HFFc6 (cell line): ENCODE measurements around the gene ABHD17C. TPM values are rescaled to one million over a fixed set of nuclear protein-coding genes. Genes with fewer than 3 reads are reported as not detected.

Experiments used
- DNase-seq: peaks from one replicate; pipeline ENCODE4 v3.0.0-alpha.2; 2018
- H3K27ac Mint-ChIP-seq: 2 replicates; pipeline ENCODE4 v1.8.0; 2020; ENCODE audit warnings: mild to moderate bottlenecking, mixed read lengths
- H3K27me3 Mint-ChIP-seq: 2 replicates; pipeline ENCODE4 v1.8.0; 2021; ENCODE audit warnings: mild to moderate bottlenecking, moderate library complexity, mixed read lengths; ENCODE audit not compliant: insufficient read depth
- H3K36me3 Mint-ChIP-seq: 2 replicates; pipeline ENCODE4 v1.8.0; 2021; ENCODE audit warnings: low read depth, mixed read lengths
- H3K4me1 Mint-ChIP-seq: 2 replicates; pipeline ENCODE4 v1.8.0; 2020; ENCODE audit warnings: low read depth, mixed read lengths
- H3K4me3 Mint-ChIP-seq: 2 replicates; pipeline ENCODE4 v1.8.0; 2020; ENCODE audit warnings: mild to moderate bottlenecking, moderate library complexity, mixed read lengths
- H3K9me3 Mint-ChIP-seq: 2 replicates; pipeline ENCODE4 v1.8.0; 2020; ENCODE audit warnings: mild to moderate bottlenecking, mixed read lengths
- total RNA-seq, 6 experiments: library from RNA; stranded (reverse); fragmentation: NEBNext Ultra II Directional; extraction: Animal tissue kit (Norgen Biotek cat#: 25700); gene quantifications; 2 replicates in 1 of 6; 3 replicates in 5 of 6; pipeline ENCODE4 v1.2.3, GENCODE V29; 2021
- TF ChIP-seq, protein P1 (sequence below): fragments of 200-600 bp; sonication (generic); IDR thresholded peaks from 2 replicates; pipeline ENCODE4 v1.5.0; 2021; ENCODE audit warnings: antibody characterized with exemption, mild to moderate bottlenecking

The ABHD17C gene
- total RNA-seq, 6 experiments from 2014 or later: 8.5 to 21.4 (median 15.9) TPM

DNA sequence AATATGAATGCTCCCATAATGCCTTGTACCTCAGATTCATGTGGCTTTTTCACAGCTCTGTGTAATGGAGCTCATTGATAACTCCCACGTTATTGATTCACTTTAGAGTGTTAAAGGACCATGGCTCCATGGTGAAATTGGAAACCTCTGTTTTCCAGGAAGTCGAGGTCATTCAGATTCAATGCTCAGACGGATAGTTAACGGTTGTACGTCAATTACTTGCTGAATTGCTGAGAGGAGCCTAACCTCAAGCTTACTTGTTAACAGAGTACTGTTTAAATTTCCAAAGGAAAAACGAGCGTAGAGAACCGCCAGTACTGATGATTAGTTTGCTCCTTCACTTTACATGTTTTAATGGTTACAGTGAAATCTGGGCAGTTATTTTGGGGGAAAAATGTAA, 11.1 kb downstream of the ABHD17C start:
- Mint-ChIP-seq H3K4me3 (no peak overlapping the region), H3K27me3 (peaks cover 2% of the 10 kb centered on the region; the same call in 1 of the 2 replicates), H3K27ac (no peak overlapping the region), H3K36me3 (peaks cover 6% of the 10 kb centered on the region; the same call in 1 of the 2 replicates), H3K4me1 (peaks cover 21% of the 10 kb centered on the region; the same call in 1 of the 2 replicates), H3K9me3 (no peaks in the 10 kb centered on the region)
- DNase-seq: no peak
- TF ChIP-seq, protein P1, sequence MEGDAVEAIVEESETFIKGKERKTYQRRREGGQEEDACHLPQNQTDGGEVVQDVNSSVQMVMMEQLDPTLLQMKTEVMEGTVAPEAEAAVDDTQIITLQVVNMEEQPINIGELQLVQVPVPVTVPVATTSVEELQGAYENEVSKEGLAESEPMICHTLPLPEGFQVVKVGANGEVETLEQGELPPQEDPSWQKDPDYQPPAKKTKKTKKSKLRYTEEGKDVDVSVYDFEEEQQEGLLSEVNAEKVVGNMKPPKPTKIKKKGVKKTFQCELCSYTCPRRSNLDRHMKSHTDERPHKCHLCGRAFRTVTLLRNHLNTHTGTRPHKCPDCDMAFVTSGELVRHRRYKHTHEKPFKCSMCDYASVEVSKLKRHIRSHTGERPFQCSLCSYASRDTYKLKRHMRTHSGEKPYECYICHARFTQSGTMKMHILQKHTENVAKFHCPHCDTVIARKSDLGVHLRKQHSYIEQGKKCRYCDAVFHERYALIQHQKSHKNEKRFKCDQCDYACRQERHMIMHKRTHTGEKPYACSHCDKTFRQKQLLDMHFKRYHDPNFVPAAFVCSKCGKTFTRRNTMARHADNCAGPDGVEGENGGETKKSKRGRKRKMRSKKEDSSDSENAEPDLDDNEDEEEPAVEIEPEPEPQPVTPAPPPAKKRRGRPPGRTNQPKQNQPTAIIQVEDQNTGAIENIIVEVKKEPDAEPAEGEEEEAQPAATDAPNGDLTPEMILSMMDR: no peak

DNA sequence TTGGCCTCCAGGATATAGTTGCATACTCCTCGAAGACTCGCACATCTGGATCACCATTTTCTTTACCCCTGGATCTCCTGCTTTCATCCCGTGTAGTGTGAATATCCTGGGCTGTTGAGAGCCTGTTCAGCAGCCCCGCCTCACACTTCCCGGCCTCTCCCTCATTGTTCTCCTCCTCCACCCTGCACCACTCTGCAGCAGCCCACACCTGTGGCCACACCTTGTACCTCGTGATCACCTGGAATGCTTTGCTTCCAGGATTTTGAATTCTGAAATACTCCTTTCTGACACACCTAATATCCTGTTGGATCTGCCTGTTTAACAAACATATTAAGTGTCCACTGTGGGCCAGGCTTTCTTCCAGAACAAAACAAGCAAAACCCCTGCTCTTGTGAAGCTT, 14.4 kb downstream of the ABHD17C start:
- H3K4me1 Mint-ChIP-seq: peaks cover 20% of the 10 kb centered on the region; the same call in 1 of the 2 replicates
- no peak overlapping the region for H3K27ac Mint-ChIP-seq
- H3K27me3 Mint-ChIP-seq: peaks cover 2% of the 10 kb centered on the region; the same call in 1 of the 2 replicates
- H3K36me3 Mint-ChIP-seq: peaks cover 6% of the 10 kb centered on the region; the same call in 1 of the 2 replicates
- DNase-seq: no peak
- TF ChIP-seq, protein P1: no peak
- no peaks in the 10 kb centered on the region for H3K9me3 Mint-ChIP-seq
- no peak overlapping the region for H3K4me3 Mint-ChIP-seq

DNA sequence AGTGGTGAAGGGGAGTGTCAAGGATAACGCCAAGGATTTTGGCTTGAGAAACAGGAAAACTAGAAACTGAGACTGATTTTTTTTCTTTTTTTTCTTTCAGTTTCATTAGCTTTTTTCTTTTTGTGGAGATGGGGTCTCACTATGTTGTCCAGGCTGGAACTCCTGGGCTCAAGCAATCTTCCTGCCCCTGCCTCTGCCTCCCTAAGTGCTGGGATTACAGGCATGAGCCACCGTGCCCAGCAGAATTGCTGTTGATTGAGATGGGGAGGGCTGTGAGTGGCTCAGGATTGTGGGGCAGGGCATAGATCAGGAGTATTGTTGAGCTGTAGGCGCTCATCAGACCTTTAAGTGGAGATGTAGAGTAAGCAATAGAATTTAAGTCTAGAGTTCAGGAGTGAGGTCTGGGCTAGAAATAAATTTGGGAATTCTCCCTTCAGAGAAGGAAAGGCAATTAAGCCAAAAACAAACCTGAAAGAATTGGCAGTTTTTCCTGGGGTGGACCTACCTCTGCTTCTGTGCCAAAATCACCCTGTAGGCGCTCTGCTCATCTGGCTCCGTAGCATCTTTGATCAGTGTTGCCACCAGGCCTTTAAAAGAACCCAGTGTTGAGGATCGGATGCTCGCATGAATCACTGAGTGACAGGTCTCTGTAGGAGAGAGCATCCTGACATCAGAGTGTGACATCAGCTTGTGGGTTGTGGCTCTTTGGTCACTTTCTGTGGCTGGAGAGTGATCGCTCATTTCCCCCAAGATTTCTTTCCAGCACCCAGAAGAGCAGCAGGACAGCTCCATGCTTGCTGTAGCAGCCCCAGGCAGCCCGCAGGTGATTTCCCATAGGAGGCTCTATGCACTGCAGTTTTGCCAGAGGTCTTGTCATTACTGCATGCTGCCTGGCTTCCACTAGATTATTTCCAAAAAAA, 15.8 kb downstream of the ABHD17C start:
- no peak overlapping the region for H3K4me3 Mint-ChIP-seq
- no peaks in the 10 kb centered on the region for H3K9me3 Mint-ChIP-seq
- H3K36me3 Mint-ChIP-seq: no peaks in the 10 kb centered on the region
- DNase-seq: peak; percentile 18
- TF ChIP-seq, protein P1: no peak
- peaks cover 20% of the 10 kb centered on the region; the same call in 1 of the 2 replicates for H3K4me1 Mint-ChIP-seq
- H3K27me3 Mint-ChIP-seq: peaks cover 2% of the 10 kb centered on the region; the same call in 1 of the 2 replicates
- H3K27ac Mint-ChIP-seq: no peak overlapping the region

DNA sequence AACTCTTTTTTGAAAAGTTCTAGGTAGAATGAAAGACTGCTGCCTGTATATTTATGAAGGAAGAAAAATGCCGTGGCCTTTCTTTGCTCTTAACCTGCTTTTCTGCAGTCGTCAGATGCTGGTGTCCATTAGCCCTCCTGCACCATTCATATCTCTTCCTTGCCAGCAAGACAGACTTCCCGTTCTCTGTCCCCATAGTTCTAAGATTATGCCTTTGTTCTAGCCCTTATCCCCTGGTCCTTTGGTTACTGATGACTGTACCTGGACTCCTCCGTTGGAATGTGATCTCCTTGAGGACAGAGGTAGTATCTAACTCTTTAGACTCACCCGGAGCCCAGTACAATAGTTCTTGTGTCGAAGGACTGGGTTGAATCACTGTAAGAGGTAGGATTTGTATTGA, 16.8 kb downstream of the ABHD17C start:
- DNase-seq: no peak
- TF ChIP-seq, protein P1: no peak
- no peak overlapping the region for H3K4me3 Mint-ChIP-seq
- H3K4me1 Mint-ChIP-seq: peaks cover 20% of the 10 kb centered on the region; the same call in 1 of the 2 replicates
- H3K27ac Mint-ChIP-seq: no peak overlapping the region
- H3K36me3 Mint-ChIP-seq: no peaks in the 10 kb centered on the region
- H3K9me3 Mint-ChIP-seq: no peaks in the 10 kb centered on the region
- H3K27me3 Mint-ChIP-seq: peaks cover 3% of the 10 kb centered on the region; the same call in 1 of the 2 replicates

DNA sequence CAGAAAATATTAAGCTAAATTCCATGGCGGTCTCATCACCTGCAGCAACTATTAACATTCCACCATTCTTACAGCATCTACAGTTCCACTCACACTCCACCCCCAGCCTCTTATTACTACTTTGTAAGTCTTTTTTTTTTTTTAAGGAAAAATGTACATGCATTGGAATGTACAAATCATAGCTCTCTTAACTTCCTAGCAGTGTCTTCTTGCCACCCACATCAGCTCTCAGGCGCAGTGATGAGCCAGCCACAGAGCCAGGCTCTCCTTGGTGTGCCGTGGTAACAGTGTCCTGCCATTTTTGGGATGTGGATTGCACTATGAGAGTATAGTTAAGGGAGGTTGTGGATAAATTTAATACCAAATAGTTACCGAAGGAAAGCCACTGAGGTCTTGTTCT, 17.8 kb downstream of the ABHD17C start:
- peaks cover 3% of the 10 kb centered on the region; the same call in 1 of the 2 replicates for H3K27me3 Mint-ChIP-seq
- H3K9me3 Mint-ChIP-seq: no peaks in the 10 kb centered on the region
- peaks cover 20% of the 10 kb centered on the region; the same call in 1 of the 2 replicates for H3K4me1 Mint-ChIP-seq
- no peaks in the 10 kb centered on the region for H3K36me3 Mint-ChIP-seq
- no peak overlapping the region for H3K4me3 Mint-ChIP-seq
- TF ChIP-seq, protein P1: no peak
- no peak for DNase-seq
- no peak overlapping the region for H3K27ac Mint-ChIP-seq
